HCT116 (cell line): ENCODE results near the gene URM1. TPM values are rescaled to one million over a fixed set of nuclear protein-coding genes. Genes with fewer than 3 reads are reported as not detected.

Source experiments
- ATAC-seq: fragments of 200-7000 bp; cut with Tn5 transposase; 2 replicates; pipeline ENCODE4 v1.9.1; 2020; ENCODE audit warnings: mild to moderate bottlenecking, moderate library complexity
- BruUV-seq: library from RNA; stranded (reverse); fragments of 400-500 nt; replicated peaks from 2 replicates; lab custom pipeline; 2021; lab: Mats Ljungman, UMichigan
- CTCF ChIA-PET: fragments of 300-600 bp; sonication (Branson Sonifier 250); formaldehyde crosslinking; loops from one replicate; lab custom pipeline; 2021; ENCODE audit warnings: antibody characterized with exemption; lab: Charles Lee
- POLR2A ChIA-PET: fragments of 300-600, 350-600 bp; sonication (Branson Sonifier 250); formaldehyde crosslinking; loops from one replicate; lab custom pipeline; 2021; ENCODE audit warnings: antibody characterized with exemption; lab: Charles Lee
- RAD21 ChIA-PET, 2 experiments: fragments of 300-600 bp; sonication (Branson Sonifier 250); formaldehyde crosslinking; loops; one replicate each; lab custom pipeline; 2023; ENCODE audit warnings: low total read pairs in 2 of 2; ENCODE audit not compliant: uncharacterized antibody in 2 of 2, unreplicated experiment in 2 of 2, low non-redundant PET in 1 of 2; lab: Charles Lee
- DNase-seq: peaks from one replicate; pipeline ENCODE4 v3.0.0-alpha.2; 2010; ENCODE audit warnings: low read depth, low spot score
- H2AFZ ChIP-seq: fragments of 200-600 bp; shearing (Covaris generic), sonication (generic); 2 replicates; pipeline ENCODE4 v1.6.1; 2017; ENCODE audit warnings: low read depth, mixed run types, mixed read lengths, antibody characterized with exemption, low read length; ENCODE audit not compliant: poor library complexity, severe bottlenecking
- H3K27ac ChIP-seq: 2 replicates; pipeline ENCODE4 v1.5.1; 2012; ENCODE audit warnings: low read depth, low read length
- H3K27me3 ChIP-seq: fragments of 200-600 bp; sonication (generic); 2 replicates; pipeline ENCODE4 v1.6.1; 2016; ENCODE audit warnings: mixed run types, low read length, mixed read lengths; ENCODE audit not compliant: insufficient read depth
- H3K36me3 ChIP-seq, 2 experiments: fragments of 200-500 bp in 1 of 2; fragments of 200-600 bp in 1 of 2; sonication (Bioruptor generic) in 1 of 2; sonication (generic) in 1 of 2; 2 replicates each; pipeline versions ENCODE4 v1.5.1 to v1.6.1; 2014 to 2016; ENCODE audit warnings: low read length in 2 of 2, inconsistent platforms in 1 of 2, mixed read lengths in 1 of 2, mixed run types in 1 of 2; ENCODE audit not compliant: insufficient read depth in 2 of 2, control insufficient read depth in 1 of 2
- H3K4me1 ChIP-seq, 2 experiments: fragments of 200-600 bp in 1 of 2; sonication (generic) in 1 of 2; 2 replicates each; pipeline versions ENCODE4 v1.5.1 to v1.6.1; 2012 to 2017; ENCODE audit warnings: low read length in 2 of 2, inconsistent platforms in 1 of 2, mild to moderate bottlenecking in 1 of 2, mixed read lengths in 1 of 2, mixed run types in 1 of 2, moderate library complexity in 1 of 2; ENCODE audit not compliant: insufficient read depth in 2 of 2, control insufficient read depth in 1 of 2
- H3K4me2 ChIP-seq: fragments of 200-600 bp; sonication (generic); 2 replicates; pipeline ENCODE4 v1.6.1; 2017; ENCODE audit warnings: mixed run types, low read length, mixed read lengths
- H3K4me3 ChIP-seq, 2 experiments: fragments of 200-600 bp in 1 of 2; sonication (generic) in 1 of 2; replicated peaks in 1 of 2; 2 replicates each; pipeline ENCODE4 v1.5.1; 2011 to 2016; ENCODE audit warnings: low read length in 2 of 2, control low read depth in 1 of 2, low read depth in 1 of 2, mild to moderate bottlenecking in 1 of 2, mixed read lengths in 1 of 2, mixed run types in 1 of 2
- H3K79me2 ChIP-seq: fragments of 200-600 bp; sonication (generic); 2 replicates; pipeline ENCODE4 v1.6.1; 2017; ENCODE audit warnings: mild to moderate bottlenecking, mixed run types, low read length, moderate library complexity, mixed read lengths; ENCODE audit not compliant: insufficient read depth
- H3K9ac ChIP-seq: fragments of 200-600 bp; sonication (generic); 2 replicates; pipeline ENCODE4 v1.6.1; 2016; ENCODE audit warnings: low read length, mixed read lengths
- H3K9me2 ChIP-seq: fragments of 200-600 bp; sonication (generic), shearing (Covaris generic); 2 replicates; pipeline ENCODE4 v1.6.1; 2017; ENCODE audit warnings: mixed run types, mild to moderate bottlenecking, moderate library complexity; ENCODE audit not compliant: insufficient read depth
- H3K9me3 ChIP-seq, 2 experiments: fragments of 200-500 bp in 1 of 2; fragments of 200-600 bp in 1 of 2; sonication (Bioruptor generic) in 1 of 2; sonication (generic) in 1 of 2; 2 replicates each; pipeline ENCODE4 v1.6.1; 2014 to 2017; ENCODE audit warnings: low read length in 2 of 2, mixed read lengths in 2 of 2, inconsistent platforms in 1 of 2, low read depth in 1 of 2, mild to moderate bottlenecking in 1 of 2, mixed run types in 1 of 2, moderate library complexity in 1 of 2; ENCODE audit not compliant: control insufficient read depth in 1 of 2, insufficient read depth in 1 of 2
- H4K20me1 ChIP-seq: fragments of 200-600 bp; sonication (generic), shearing (Covaris generic); 2 replicates; pipeline ENCODE4 v1.6.1; 2017; ENCODE audit warnings: mixed run types, mild to moderate bottlenecking, moderate library complexity; ENCODE audit not compliant: insufficient read depth
- CBX3 ChIP-seq: IDR thresholded peaks from 2 replicates; pipeline ENCODE4 v1.6.1; 2012; ENCODE audit warnings: low read depth
- CEBPB ChIP-seq: IDR thresholded peaks from 2 replicates; pipeline ENCODE4 v1.6.1; 2012; ENCODE audit warnings: low read depth
- CTCF ChIP-seq, 3 experiments: fragments of 200-600 bp in 1 of 3; sonication (generic) in 1 of 3; IDR thresholded peaks in 2 of 3; conservative IDR thresholded peaks in 1 of 3; 2 replicates each; pipeline ENCODE4 v1.5.1; 2012 to 2017; ENCODE audit warnings: low read depth in 2 of 3, low read length in 2 of 3, antibody characterized with exemption in 1 of 3, borderline replicate concordance in 1 of 3, control low read depth in 1 of 3, mild to moderate bottlenecking in 1 of 3, mixed read lengths in 1 of 3, mixed run types in 1 of 3, moderate library complexity in 1 of 3; ENCODE audit not compliant: insufficient read depth in 1 of 3
- EGR1 ChIP-seq: IDR thresholded peaks from 2 replicates; pipeline ENCODE4 v1.6.1; 2012; ENCODE audit warnings: low read depth
- ELF1 ChIP-seq: IDR thresholded peaks from 2 replicates; pipeline ENCODE4 v1.6.1; 2012; ENCODE audit warnings: low read depth, borderline replicate concordance
- EZH2 ChIP-seq: fragments of 200-600 bp; sonication (generic); IDR thresholded peaks from 2 replicates; pipeline ENCODE4 v1.6.1; 2017; ENCODE audit warnings: antibody characterized with exemption, mixed run types
- FOSL1 ChIP-seq: IDR thresholded peaks from 2 replicates; pipeline ENCODE4 v1.6.1; 2012; ENCODE audit warnings: low read depth
- JUND ChIP-seq: IDR thresholded peaks from 2 replicates; pipeline ENCODE4 v1.6.1; 2012
- MAX ChIP-seq: IDR thresholded peaks from 2 replicates; pipeline ENCODE4 v1.6.1; 2012
- POLR2A ChIP-seq: IDR thresholded peaks from 2 replicates; pipeline ENCODE4 v1.7.0; 2011; ENCODE audit warnings: borderline replicate concordance; ENCODE audit not compliant: insufficient read depth, insufficient read length; ENCODE audit errors: extremely low read depth
- POLR2AphosphoS5 ChIP-seq: IDR thresholded peaks from 2 replicates; pipeline ENCODE4 v1.6.1; 2011; ENCODE audit warnings: mild to moderate bottlenecking, low read depth, low read length, moderate library complexity
- RAD21 ChIP-seq: IDR thresholded peaks from 2 replicates; pipeline ENCODE4 v1.6.1; 2012; ENCODE audit warnings: low read depth, mild to moderate bottlenecking
- SIN3A ChIP-seq: IDR thresholded peaks from 2 replicates; pipeline ENCODE4 v1.6.1; 2012; ENCODE audit warnings: low read depth
- SRF ChIP-seq: IDR thresholded peaks from 2 replicates; pipeline ENCODE4 v1.6.1; 2012; ENCODE audit warnings: low read depth
- TCF7L2 ChIP-seq: IDR thresholded peaks from 2 replicates; pipeline ENCODE4 v1.7.0; 2011; ENCODE audit warnings: borderline replicate concordance, inconsistent platforms; ENCODE audit not compliant: insufficient read depth, insufficient read length; ENCODE audit errors: extremely low read depth
- YY1 ChIP-seq: IDR thresholded peaks from 2 replicates; pipeline ENCODE4 v1.6.1; 2011; ENCODE audit warnings: low read length, low read depth, moderate library complexity, mild to moderate bottlenecking; ENCODE audit not compliant: insufficient replicate concordance; ENCODE audit errors: extremely low read depth
- ZFX ChIP-seq: fragments of 450-650 bp; IDR thresholded peaks from 2 replicates; pipeline ENCODE4 v1.6.1; 2017
- intact Hi-C: fragments of 100-400 bp; cut with micrococcal nuclease; formaldehyde crosslinking; loops from 2 replicates; pipeline ENCODE4 v1.10.0; 2022
- total RNA-seq: library from RNA; stranded (reverse); gene quantifications from one replicate; pipeline ENCODE4 v1.2.1, GENCODE V29; 2021; ENCODE audit not compliant: unreplicated experiment
- TF ChIP-seq, protein P1 (sequence below): IDR thresholded peaks from 2 replicates; pipeline ENCODE4 v1.6.1; 2011; ENCODE audit warnings: mild to moderate bottlenecking, low read length, moderate library complexity; ENCODE audit not compliant: insufficient replicate concordance; ENCODE audit errors: extremely low read depth

The URM1 gene
- total RNA-seq, 1 experiment from 2014 or later, result 51.6 TPM

- H3K27ac ChIP-seq, result no peak overlapping the region
- H3K4me3 ChIP-seq, result no peak overlapping the region
- H3K9me3 ChIP-seq, result no peaks in the 10 kb centered on the region
- no peaks in the 10 kb centered on the region; a peak in 1 of 4 replicates for H3K4me1 ChIP-seq
- H3K9me2 ChIP-seq, result no peaks in the 10 kb centered on the region
- H3K79me2 ChIP-seq, result no peaks in the 10 kb centered on the region
- intact Hi-C loops, result loop anchor here (10.0 kb wide), 1 partner anchor 155 kb away; the partner anchor contains the start of gene CIZ1
- ChIA-PET POLR2A (no interaction called here), CTCF (no interaction called here), RAD21 (no interaction called here)
- no peak for TF ChIP-seq CBX3
- TF ChIP-seq EGR1, result no peak
- TF ChIP-seq POLR2AphosphoS5, result no peak
- TF ChIP-seq ZFX, result no peak
- no peak for TF ChIP-seq JUND
- no peak for TF ChIP-seq ELF1
- TF ChIP-seq YY1, result no peak
- TF ChIP-seq MAX, result no peak
- no peak for TF ChIP-seq SIN3A
- no peak for TF ChIP-seq CEBPB
- TF ChIP-seq SRF, result no peak
- TF ChIP-seq EZH2, result no peak
- no peak for TF ChIP-seq TCF7L2
- no peak for TF ChIP-seq RAD21
- TF ChIP-seq, protein P1, sequence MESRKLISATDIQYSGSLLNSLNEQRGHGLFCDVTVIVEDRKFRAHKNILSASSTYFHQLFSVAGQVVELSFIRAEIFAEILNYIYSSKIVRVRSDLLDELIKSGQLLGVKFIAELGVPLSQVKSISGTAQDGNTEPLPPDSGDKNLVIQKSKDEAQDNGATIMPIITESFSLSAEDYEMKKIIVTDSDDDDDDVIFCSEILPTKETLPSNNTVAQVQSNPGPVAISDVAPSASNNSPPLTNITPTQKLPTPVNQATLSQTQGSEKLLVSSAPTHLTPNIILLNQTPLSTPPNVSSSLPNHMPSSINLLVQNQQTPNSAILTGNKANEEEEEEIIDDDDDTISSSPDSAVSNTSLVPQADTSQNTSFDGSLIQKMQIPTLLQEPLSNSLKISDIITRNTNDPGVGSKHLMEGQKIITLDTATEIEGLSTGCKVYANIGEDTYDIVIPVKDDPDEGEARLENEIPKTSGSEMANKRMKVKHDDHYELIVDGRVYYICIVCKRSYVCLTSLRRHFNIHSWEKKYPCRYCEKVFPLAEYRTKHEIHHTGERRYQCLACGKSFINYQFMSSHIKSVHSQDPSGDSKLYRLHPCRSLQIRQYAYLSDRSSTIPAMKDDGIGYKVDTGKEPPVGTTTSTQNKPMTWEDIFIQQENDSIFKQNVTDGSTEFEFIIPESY, result no peak
- TF ChIP-seq CTCF (IDR thresholded peaks at IDR 0.05 in 2 of 3, conservative IDR thresholded peaks at IDR 0.05 in 1 of 3; ENCODE audit: borderline replicate concordance in 1 of 3, insufficient read depth in 1 of 3, low read depth in 2 of 3, low read length in 2 of 3), result no peak
- no peak for TF ChIP-seq FOSL1
- no peak for TF ChIP-seq POLR2A
- H3K27me3 ChIP-seq, result no peaks in the 10 kb centered on the region
- no peak overlapping the region for H3K9ac ChIP-seq
- DNase-seq (no peak), ATAC-seq (no peak)
- H4K20me1 ChIP-seq, result no peaks in the 10 kb centered on the region
- H3K4me2 ChIP-seq, result no peak overlapping the region
- H2AFZ ChIP-seq, result no peak overlapping the region
- no TSS peak for BruUV-seq
- peaks cover 14 to 25% of the 10 kb centered on the region in 2 experiments for H3K36me3 ChIP-seq
These were observed 21.4 kb upstream of the URM1 start for GRCh38 chr9:128349772-128350171.
